HEK293 (cell line): ENCODE data around the gene TNFRSF18.

Experiments
- CTCF ChIP-seq: fragments of 450-650 bp; formaldehyde crosslinking; IDR thresholded peaks from 2 replicates; pipeline ENCODE4 v1.5.1; 2016; ENCODE audit warnings: missing biosample characterization, missing genetic modification characterization
- ZNF174 ChIP-seq: fragments of 450-650 bp; formaldehyde crosslinking; IDR thresholded peaks from 2 replicates; pipeline ENCODE4 v1.5.0; 2017; ENCODE audit warnings: missing biosample characterization, mild to moderate bottlenecking, missing genetic modification characterization
- ZNF266 ChIP-seq: fragments of 450-650 bp; formaldehyde crosslinking; IDR thresholded peaks from 2 replicates; pipeline ENCODE4 v1.5.1; 2016; ENCODE audit warnings: missing biosample characterization, missing genetic modification characterization, low read depth
- ZNF302 ChIP-seq: fragments of 450-650 bp; formaldehyde crosslinking; IDR thresholded peaks from 2 replicates; pipeline ENCODE4 v1.5.1; 2016; ENCODE audit warnings: missing biosample characterization, missing genetic modification characterization, low read depth
- TF ChIP-seq, protein P1 (sequence below): fragments of 450-650 bp; formaldehyde crosslinking; IDR thresholded peaks from 2 replicates; pipeline ENCODE4 v1.5.1; 2016; ENCODE audit warnings: missing biosample characterization, missing genetic modification characterization

DNA sequence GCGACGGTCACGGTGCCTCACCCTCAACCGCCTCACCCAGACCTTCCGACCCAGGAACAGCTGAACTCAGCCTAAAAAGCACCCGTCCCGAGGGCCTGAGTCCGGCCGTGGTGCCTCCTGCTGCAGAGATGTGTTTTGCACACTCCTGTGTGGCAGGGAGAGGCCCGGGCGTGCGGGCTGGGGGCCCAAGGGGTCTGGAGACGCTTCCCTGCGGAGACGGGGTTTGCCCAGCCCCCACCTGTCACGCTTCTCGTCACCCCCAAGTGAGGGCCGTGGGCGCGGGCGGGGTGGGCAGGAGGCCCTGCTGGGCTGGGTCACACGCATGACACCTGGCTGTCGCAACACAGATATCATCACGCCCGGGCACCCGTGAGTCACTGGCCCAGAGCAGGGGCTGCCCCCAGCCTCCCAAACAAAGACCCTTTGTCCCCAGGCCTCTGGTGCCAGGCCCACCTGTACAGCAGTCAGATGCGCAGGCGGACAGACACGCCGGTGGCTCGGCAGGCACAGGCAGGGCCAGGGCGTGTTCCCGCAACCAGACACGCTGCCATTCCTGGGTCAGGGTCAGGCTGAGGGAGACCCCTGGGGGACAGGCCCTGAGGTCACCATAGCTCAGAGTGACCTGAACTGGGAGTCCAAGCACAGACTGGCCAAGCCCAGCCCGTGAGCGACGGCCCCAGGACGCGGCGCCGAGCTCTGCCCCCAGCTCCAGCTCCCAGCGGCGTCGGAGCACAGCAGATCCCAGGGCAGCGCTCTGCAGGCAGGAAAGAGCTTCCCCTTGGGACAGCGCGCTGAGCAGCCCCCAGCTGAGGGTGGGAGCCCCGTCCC lies 31.7 kb upstream of the TNFRSF18 start:
- TF ChIP-seq CTCF (tag by site-specific recombination) (no peak), ZNF266 (no peak), ZNF302 (no peak), ZNF174 (tag by site-specific recombination) (no peak)
- TF ChIP-seq, protein P1, sequence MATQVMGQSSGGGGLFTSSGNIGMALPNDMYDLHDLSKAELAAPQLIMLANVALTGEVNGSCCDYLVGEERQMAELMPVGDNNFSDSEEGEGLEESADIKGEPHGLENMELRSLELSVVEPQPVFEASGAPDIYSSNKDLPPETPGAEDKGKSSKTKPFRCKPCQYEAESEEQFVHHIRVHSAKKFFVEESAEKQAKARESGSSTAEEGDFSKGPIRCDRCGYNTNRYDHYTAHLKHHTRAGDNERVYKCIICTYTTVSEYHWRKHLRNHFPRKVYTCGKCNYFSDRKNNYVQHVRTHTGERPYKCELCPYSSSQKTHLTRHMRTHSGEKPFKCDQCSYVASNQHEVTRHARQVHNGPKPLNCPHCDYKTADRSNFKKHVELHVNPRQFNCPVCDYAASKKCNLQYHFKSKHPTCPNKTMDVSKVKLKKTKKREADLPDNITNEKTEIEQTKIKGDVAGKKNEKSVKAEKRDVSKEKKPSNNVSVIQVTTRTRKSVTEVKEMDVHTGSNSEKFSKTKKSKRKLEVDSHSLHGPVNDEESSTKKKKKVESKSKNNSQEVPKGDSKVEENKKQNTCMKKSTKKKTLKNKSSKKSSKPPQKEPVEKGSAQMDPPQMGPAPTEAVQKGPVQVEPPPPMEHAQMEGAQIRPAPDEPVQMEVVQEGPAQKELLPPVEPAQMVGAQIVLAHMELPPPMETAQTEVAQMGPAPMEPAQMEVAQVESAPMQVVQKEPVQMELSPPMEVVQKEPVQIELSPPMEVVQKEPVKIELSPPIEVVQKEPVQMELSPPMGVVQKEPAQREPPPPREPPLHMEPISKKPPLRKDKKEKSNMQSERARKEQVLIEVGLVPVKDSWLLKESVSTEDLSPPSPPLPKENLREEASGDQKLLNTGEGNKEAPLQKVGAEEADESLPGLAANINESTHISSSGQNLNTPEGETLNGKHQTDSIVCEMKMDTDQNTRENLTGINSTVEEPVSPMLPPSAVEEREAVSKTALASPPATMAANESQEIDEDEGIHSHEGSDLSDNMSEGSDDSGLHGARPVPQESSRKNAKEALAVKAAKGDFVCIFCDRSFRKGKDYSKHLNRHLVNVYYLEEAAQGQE (tag by site-specific recombination): no peak
